ENCODE measurements around the gene BACH2.

Gene BACH2

GRCh38 chr6:90264561-90264960 lies 32.1 kb downstream of the BACH2 start:
- no peak for TF ChIP-seq ZFX (IDR thresholded peaks at IDR 0.05)
- TF ChIP-seq CTCF (conservative IDR thresholded peaks at IDR 0.05), result no peak
- no peak overlapping the region for H3K27ac ChIP-seq

GRCh38 chr6:90263633-90264032 lies 33.0 kb downstream of the BACH2 start:
- TF ChIP-seq CTCF (conservative IDR thresholded peaks at IDR 0.05) (no peak), ZFX (IDR thresholded peaks at IDR 0.05) (no peak)

GRCh38 chr6:90261801-90262200 lies 34.8 kb downstream of the BACH2 start:
- TF ChIP-seq CTCF (conservative IDR thresholded peaks at IDR 0.05) (no peak), ZFX (IDR thresholded peaks at IDR 0.05) (no peak)
- H3K27ac ChIP-seq, result no peak overlapping the region

More at GRCh38 chr6:90263633-90264032, 33.0 kb downstream of the BACH2 start:
- H3K27ac ChIP-seq, result no peak overlapping the region

GRCh38 chr6:90257486-90257738 lies 39.2 kb downstream of the BACH2 start:
- H3K27ac ChIP-seq, result no peak overlapping the region
- TF ChIP-seq ZFX (IDR thresholded peaks at IDR 0.05), result no peak
- TF ChIP-seq CTCF (conservative IDR thresholded peaks at IDR 0.05), result no peak

- H3K27ac ChIP-seq, result no peak overlapping the region
Observed at GRCh38 chr6:90256698-90257485, 39.8 kb downstream of the BACH2 start.

GRCh38 chr6:90253631-90254030 lies 43.0 kb downstream of the BACH2 start:
- no peak overlapping the region for H3K27ac ChIP-seq
- no peak for TF ChIP-seq ZFX (IDR thresholded peaks at IDR 0.05)
- no peak for TF ChIP-seq CTCF (conservative IDR thresholded peaks at IDR 0.05)

More at GRCh38 chr6:90256698-90257485, 39.8 kb downstream of the BACH2 start:
- TF ChIP-seq CTCF (conservative IDR thresholded peaks at IDR 0.05) (no peak), ZFX (IDR thresholded peaks at IDR 0.05) (no peak)

- H3K27ac ChIP-seq, result no peak overlapping the region
- TF ChIP-seq CTCF (conservative IDR thresholded peaks at IDR 0.05) (no peak), ZFX (IDR thresholded peaks at IDR 0.05) (no peak)
Observed at GRCh38 chr6:90251295-90251992, 45.2 kb downstream of the BACH2 start.

Measured in C4-2B (cell line).